Effector memory CD4-positive, alpha-beta T cell (primary cell): ENCODE results near the gene SHTN1.
A peak's percentile ranks its signal among the peaks of the same experiment; 100 is the strongest.

Experiments used
- DNase-seq, 3 donors: peaks; one replicate each; pipeline ENCODE4 v3.0.0-alpha.2; 2020
- H3K27ac ChIP-seq: 2 replicates; pipeline ENCODE4 v1.7.0; 2013; ENCODE audit warnings: mild to moderate bottlenecking, low read length, moderate library complexity; ENCODE audit not compliant: insufficient read depth, poor library complexity, severe bottlenecking
- H3K27me3 ChIP-seq: replicated peaks from 2 replicates; pipeline ENCODE4 v1.7.0; 2013; ENCODE audit warnings: mild to moderate bottlenecking, low read length; ENCODE audit not compliant: insufficient read depth, control insufficient read depth, poor library complexity, severe bottlenecking
- H3K36me3 ChIP-seq: 2 replicates; pipeline ENCODE4 v1.7.0; 2013; ENCODE audit warnings: mild to moderate bottlenecking, low read length, moderate library complexity; ENCODE audit not compliant: control insufficient read depth, insufficient read depth
- H3K4me1 ChIP-seq: 2 replicates; pipeline ENCODE4 v1.7.0; 2013; ENCODE audit warnings: low read length, mild to moderate bottlenecking; ENCODE audit not compliant: control insufficient read depth, insufficient read depth, poor library complexity, severe bottlenecking
- H3K4me3 ChIP-seq: 2 replicates; pipeline ENCODE4 v1.7.0; 2013; ENCODE audit warnings: low read length, low read depth, mild to moderate bottlenecking; ENCODE audit not compliant: insufficient read depth, poor library complexity, severe bottlenecking
- H3K9me3 ChIP-seq: 2 replicates; pipeline ENCODE4 v1.7.0; 2013; ENCODE audit warnings: mild to moderate bottlenecking, low read length, moderate library complexity; ENCODE audit not compliant: control insufficient read depth

Gene SHTN1

DNA sequence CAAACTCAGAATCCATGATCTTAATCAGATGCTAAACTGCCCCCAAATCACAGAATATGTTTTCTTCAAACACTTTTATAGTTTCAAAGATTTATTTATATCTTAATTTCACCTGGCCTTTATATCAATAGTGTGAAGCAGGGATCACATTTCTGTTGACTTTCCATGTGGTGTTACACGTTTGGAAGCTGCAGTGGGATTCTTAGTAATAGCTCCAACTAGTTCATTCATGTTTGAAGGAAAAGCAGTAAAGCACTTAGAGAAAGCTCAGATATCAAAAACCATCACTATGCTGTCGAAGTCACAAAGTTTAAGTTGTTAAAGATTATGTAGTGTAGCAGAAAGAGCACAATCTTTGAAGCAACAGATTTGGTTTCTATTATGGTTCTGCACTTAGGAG is 138.9 kb downstream of the SHTN1 start:
- Histone ChIP-seq H3K4me3 (no peak overlapping the region), H3K36me3 (no peaks in the 10 kb centered on the region), H3K4me1 (no peaks in the 10 kb centered on the region), H3K27me3 (no peaks in the 10 kb centered on the region), H3K27ac (no peak overlapping the region), H3K9me3 (no peaks in the 10 kb centered on the region)
- DNase-seq: no peak

DNA sequence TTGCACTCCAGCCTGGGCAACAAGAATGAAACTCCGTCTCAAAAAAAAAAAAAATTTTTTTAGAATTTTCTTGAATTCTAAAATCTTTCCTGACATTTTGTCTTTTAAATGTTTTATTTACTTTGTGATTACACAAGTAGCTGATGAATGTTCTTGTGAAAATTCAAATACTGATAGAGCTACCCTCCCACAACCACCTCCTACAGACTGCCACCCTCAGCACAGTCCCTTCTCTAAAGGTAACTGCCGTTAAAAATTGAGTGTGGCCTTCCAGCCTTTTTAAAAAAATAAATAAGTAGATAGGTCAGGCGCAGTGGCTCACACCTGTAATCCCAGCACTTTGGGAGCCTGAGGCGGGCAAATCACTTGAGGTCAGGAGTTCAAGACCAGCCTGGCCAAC is 140.6 kb downstream of the SHTN1 start:
- Histone ChIP-seq H3K4me1 (no peaks in the 10 kb centered on the region), H3K27me3 (no peaks in the 10 kb centered on the region), H3K9me3 (no peaks in the 10 kb centered on the region), H3K27ac (no peak overlapping the region), H3K4me3 (no peak overlapping the region), H3K36me3 (no peaks in the 10 kb centered on the region)
- DNase-seq: no peak

GRCh38 chr10:116861796-116862195 is 143.2 kb downstream of the SHTN1 start:
- Histone ChIP-seq H3K4me3 (no peak overlapping the region), H3K27me3 (no peaks in the 10 kb centered on the region), H3K9me3 (no peaks in the 10 kb centered on the region), H3K27ac (no peak overlapping the region), H3K36me3 (no peaks in the 10 kb centered on the region), H3K4me1 (no peaks in the 10 kb centered on the region)
- DNase-seq: no peak

DNA sequence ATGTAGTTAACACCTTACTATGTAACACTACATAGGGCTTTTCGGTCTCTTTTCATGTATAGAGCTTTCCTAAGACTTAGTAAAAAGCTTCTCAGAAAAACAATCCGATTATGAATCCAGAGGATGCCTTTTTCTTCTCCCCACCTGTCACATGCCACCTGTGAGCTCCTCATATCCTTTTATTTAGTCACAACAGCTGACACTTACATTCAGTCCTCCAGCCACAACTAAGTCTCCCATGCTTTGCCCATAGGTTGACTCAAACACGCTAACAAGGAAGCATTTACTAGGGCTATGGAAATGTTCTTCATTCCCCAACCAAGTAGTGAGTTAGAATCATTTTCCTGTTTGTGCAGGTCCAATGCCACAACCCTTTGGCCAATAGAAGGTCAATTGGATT is 147.8 kb downstream of the SHTN1 start:
- H3K9me3 ChIP-seq: no peaks in the 10 kb centered on the region
- no peaks in the 10 kb centered on the region for H3K36me3 ChIP-seq
- no peak overlapping the region for H3K4me3 ChIP-seq
- no peak for DNase-seq
- H3K27me3 ChIP-seq: no peaks in the 10 kb centered on the region
- no peak overlapping the region for H3K27ac ChIP-seq
- H3K4me1 ChIP-seq: no peaks in the 10 kb centered on the region

DNA sequence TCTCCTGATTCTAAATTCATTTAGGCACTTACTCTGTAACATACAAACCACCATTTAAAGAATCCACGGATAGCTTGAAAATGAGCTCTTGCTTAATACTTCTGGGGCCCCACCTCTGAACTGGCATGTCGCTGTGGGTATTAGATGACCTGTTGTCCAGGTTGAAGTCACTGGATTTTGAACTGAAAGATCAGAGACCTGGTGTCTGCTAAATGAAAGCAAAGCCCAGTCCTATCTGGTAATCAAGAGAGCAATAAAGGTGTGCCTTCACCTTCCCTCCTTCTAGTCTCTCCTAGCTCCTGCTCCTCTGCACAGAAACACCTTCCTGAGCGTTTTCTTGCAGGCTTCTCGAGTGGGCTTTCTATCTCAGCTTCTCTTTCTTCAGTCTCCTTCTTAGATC is 151.3 kb downstream of the SHTN1 start:
- Histone ChIP-seq H3K27ac (no peak overlapping the region), H3K9me3 (no peaks in the 10 kb centered on the region), H3K4me3 (no peak overlapping the region), H3K36me3 (no peaks in the 10 kb centered on the region), H3K4me1 (no peaks in the 10 kb centered on the region), H3K27me3 (no peaks in the 10 kb centered on the region)
- no peak for DNase-seq

DNA sequence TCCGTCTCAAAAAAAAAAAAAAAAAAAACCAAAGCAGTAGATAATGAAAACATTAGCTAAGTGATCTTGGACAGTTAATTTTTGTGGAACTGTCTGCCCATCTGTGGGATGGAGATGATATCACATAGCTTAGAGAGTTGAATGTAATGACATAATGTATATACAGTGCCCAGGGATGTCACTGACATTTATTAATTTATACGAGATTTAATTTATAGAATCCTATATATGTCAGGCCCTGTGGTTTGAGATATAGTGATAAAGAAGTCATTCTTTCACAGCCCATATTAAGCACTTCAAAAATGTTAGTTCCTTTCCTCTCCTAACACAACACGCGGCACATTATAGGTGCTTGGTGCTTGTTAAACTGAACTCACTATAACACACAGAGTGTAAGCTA is 151.7 kb downstream of the SHTN1 start:
- Histone ChIP-seq H3K27me3 (no peaks in the 10 kb centered on the region), H3K27ac (no peak overlapping the region), H3K9me3 (no peaks in the 10 kb centered on the region)

DNA sequence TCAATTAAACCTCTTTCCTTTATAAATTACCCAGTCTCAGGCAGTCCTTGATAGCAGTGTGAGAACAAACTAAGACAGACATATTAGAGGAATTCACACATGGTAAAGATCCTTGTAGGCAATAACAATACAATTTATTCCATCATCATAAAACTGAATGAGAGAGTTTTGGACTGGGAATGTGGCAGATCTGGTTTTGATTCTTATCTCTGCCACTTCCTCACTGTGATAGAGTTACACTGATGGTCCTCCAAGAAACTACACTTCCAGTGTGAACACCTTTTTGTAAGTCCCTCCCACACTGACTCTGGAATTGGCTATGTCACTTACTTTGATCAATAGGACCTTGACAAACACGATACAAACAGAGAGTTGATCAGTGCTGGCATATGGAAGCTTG is 152.7 kb downstream of the SHTN1 start:
- Histone ChIP-seq H3K36me3 (no peaks in the 10 kb centered on the region), H3K9me3 (no peaks in the 10 kb centered on the region), H3K4me3 (no peak overlapping the region), H3K27me3 (no peaks in the 10 kb centered on the region), H3K27ac (no peak overlapping the region), H3K4me1 (no peaks in the 10 kb centered on the region)
- no peak for DNase-seq

More for the DNA sequence above, 151.7 kb downstream of the SHTN1 start:
- Histone ChIP-seq H3K4me1 (no peaks in the 10 kb centered on the region), H3K4me3 (no peak overlapping the region), H3K36me3 (no peaks in the 10 kb centered on the region)
- no peak for DNase-seq

- Histone ChIP-seq H3K4me3 (no peak overlapping the region), H3K36me3 (no peaks in the 10 kb centered on the region), H3K27ac (no peak overlapping the region), H3K4me1 (no peaks in the 10 kb centered on the region), H3K27me3 (no peaks in the 10 kb centered on the region), H3K9me3 (no peaks in the 10 kb centered on the region)
- no peak for DNase-seq
Observed at GRCh38 chr10:116850058-116850611, 154.9 kb downstream of the SHTN1 start.

DNA sequence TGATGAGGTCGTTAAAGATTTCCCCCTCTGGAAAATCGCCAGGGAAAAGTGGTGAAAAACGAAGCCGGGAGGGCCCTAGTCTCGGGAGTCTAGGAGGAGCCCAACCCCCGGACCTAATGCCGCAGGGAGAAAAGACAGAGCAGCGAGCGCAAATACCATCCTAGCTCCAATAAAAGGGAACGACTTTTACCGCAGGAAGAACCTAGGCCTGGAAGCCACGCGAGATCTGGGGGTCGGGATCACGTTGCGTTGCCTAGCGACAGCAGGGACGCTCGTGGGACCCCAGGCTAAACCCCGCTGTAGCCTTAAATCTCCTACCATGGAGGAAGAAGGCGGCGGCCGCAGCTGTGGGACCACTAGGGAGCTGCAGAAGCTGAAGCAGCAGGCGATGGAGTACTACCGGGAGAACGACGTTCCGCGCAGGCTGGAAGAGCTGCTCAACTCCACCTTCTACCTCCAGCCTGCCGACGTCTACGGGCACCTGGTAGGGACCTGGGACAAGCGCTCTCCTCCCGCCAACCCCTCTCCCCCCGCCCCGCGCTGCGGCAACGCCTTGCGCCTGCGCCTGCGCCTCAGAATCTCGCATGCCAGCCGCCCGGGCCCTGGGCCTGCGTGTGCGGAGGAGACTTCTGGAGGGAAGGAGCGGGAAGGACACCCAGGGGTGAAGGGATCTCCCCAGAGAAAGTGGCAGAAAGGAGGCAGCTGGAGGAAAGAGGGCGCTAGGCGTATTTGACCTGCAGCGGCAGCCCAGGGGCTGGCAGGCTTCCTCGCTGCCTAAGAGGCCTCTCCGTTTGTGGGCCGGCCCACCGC is 155.5 kb downstream of the SHTN1 start, which contains the start of gene ENO4:
Gene ENO4, plus strand, starts transcription at position 252 of the 810 bp plus-strand sequence. Its CDS starts 68 bp downstream, at position 320.
- Histone ChIP-seq H3K4me3 (peak within 1 kb of the TSS; percentile 16), H3K27me3 (no peaks in the 10 kb centered on the region), H3K9me3 (no peaks in the 10 kb centered on the region), H3K27ac (no peak within 1 kb of the TSS), H3K36me3 (no peaks in the 10 kb centered on the region), H3K4me1 (no peaks in the 10 kb centered on the region)
- DNase-seq: peak in 2 of 3 donors; percentile 8 to 23

- Histone ChIP-seq H3K27ac (no peak overlapping the region), H3K4me3 (peak overlapping the region; percentile 16), H3K27me3 (no peaks in the 10 kb centered on the region), H3K9me3 (no peaks in the 10 kb centered on the region), H3K4me1 (no peaks in the 10 kb centered on the region), H3K36me3 (no peaks in the 10 kb centered on the region)
- no peak for DNase-seq
Observed at GRCh38 chr10:116848944-116849247, 156.1 kb downstream of the SHTN1 start.
